DMS53 (cell line): Measurements from ENCODE around the gene CDYL.

ENCODE experiments used
- DNase-seq: peaks from one replicate; lab custom pipeline; 2025; lab: John Stamatoyannopoulos, UW

Gene CDYL

GRCh38 chr6:4907602-4908001 lies 131.4 kb downstream of the CDYL start:
- no peak for DNase-seq

- DNase-seq = no peak
These were observed 131.9 kb downstream of the CDYL start for GRCh38 chr6:4908062-4908461.

- no peak for DNase-seq
These were observed 133.0 kb downstream of the CDYL start for GRCh38 chr6:4909063-4909706.

GRCh38 chr6:4910037-4910760 lies 134.0 kb downstream of the CDYL start:
- peak; percentile 80 for DNase-seq

GRCh38 chr6:4912559-4912958 lies 136.4 kb downstream of the CDYL start:
- DNase-seq = no peak

GRCh38 chr6:4913705-4914419 lies 137.7 kb downstream of the CDYL start:
- DNase-seq = no peak

- no peak for DNase-seq
These were observed 138.4 kb downstream of the CDYL start for GRCh38 chr6:4914420-4915159.

- no peak for DNase-seq
These were observed 140.9 kb downstream of the CDYL start for GRCh38 chr6:4916954-4917561.

- no peak for DNase-seq
These were observed 144.8 kb downstream of the CDYL start for GRCh38 chr6:4920914-4921410.

GRCh38 chr6:4922488-4923037 lies 146.4 kb downstream of the CDYL start:
- no peak for DNase-seq

GRCh38 chr6:4923081-4923480 lies 146.9 kb downstream of the CDYL start:
- DNase-seq = no peak

GRCh38 chr6:4924661-4925271 lies 148.6 kb downstream of the CDYL start:
- no peak for DNase-seq

- no peak for DNase-seq
These were observed 149.4 kb downstream of the CDYL start for GRCh38 chr6:4925580-4925979.

GRCh38 chr6:4928426-4928825 lies 152.2 kb downstream of the CDYL start:
- no peak for DNase-seq

- no peak for DNase-seq
These were observed 153.0 kb downstream of the CDYL start for GRCh38 chr6:4929097-4929718.

- DNase-seq = no peak
These were observed 154.0 kb downstream of the CDYL start for GRCh38 chr6:4930025-4930691.

GRCh38 chr6:4931530-4932227 lies 155.5 kb downstream of the CDYL start:
- no peak for DNase-seq

GRCh38 chr6:4932228-4932903 lies 156.2 kb downstream of the CDYL start:
- DNase-seq = no peak

GRCh38 chr6:4935486-4935885 lies 159.3 kb downstream of the CDYL start:
- DNase-seq = no peak
